ENCODE results near the gene FAM193A. TPM values are rescaled to one million over a fixed set of nuclear protein-coding genes. Genes with fewer than 3 reads are reported as not detected.

Gene FAM193A, protein sequence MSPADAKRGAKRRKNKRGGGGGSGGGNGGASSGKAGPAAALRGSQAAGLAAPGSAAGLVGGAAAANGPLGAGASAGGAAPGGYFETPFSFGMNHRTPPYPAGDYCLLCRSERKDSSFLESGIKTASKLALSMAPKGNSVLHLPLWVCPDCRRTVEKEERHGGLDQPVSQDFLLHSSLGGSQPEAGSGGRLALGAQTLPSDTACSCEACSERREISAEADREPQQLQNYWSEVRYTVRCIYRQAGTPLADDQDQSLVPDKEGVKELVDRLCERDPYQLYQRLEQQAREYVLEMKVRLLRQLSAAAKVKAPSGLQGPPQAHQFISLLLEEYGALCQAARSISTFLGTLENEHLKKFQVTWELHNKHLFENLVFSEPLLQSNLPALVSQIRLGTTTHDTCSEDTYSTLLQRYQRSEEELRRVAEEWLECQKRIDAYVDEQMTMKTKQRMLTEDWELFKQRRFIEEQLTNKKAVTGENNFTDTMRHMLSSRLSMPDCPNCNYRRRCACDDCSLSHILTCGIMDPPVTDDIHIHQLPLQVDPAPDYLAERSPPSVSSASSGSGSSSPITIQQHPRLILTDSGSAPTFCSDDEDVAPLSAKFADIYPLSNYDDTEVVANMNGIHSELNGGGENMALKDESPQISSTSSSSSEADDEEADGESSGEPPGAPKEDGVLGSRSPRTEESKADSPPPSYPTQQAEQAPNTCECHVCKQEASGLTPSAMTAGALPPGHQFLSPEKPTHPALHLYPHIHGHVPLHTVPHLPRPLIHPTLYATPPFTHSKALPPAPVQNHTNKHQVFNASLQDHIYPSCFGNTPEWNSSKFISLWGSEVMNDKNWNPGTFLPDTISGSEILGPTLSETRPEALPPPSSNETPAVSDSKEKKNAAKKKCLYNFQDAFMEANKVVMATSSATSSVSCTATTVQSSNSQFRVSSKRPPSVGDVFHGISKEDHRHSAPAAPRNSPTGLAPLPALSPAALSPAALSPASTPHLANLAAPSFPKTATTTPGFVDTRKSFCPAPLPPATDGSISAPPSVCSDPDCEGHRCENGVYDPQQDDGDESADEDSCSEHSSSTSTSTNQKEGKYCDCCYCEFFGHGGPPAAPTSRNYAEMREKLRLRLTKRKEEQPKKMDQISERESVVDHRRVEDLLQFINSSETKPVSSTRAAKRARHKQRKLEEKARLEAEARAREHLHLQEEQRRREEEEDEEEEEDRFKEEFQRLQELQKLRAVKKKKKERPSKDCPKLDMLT (N-terminal part only)
- 35.5 and 38.2 TPM in 2 replicates for total RNA-seq (2021)
- percentile 86 among the genes with signal in this experiment for Bru-seq, nascent RNA
- BruChase-seq, experiment 1, labeled RNA remaining after a 2-hour chase, result percentile 80 among the genes with signal in this experiment
- percentile 88 among the genes with signal in this experiment for BruChase-seq, experiment 2, labeled RNA remaining after a 6-hour chase
- long read RNA-seq, full-length matches to known transcripts, result 11 of 32 reads
- long read RNA-seq, partial matches to known transcripts, result 10 of 32 reads
- long read RNA-seq, other reads (novel, unspliced or antisense), result 11 of 32 reads

DNA sequence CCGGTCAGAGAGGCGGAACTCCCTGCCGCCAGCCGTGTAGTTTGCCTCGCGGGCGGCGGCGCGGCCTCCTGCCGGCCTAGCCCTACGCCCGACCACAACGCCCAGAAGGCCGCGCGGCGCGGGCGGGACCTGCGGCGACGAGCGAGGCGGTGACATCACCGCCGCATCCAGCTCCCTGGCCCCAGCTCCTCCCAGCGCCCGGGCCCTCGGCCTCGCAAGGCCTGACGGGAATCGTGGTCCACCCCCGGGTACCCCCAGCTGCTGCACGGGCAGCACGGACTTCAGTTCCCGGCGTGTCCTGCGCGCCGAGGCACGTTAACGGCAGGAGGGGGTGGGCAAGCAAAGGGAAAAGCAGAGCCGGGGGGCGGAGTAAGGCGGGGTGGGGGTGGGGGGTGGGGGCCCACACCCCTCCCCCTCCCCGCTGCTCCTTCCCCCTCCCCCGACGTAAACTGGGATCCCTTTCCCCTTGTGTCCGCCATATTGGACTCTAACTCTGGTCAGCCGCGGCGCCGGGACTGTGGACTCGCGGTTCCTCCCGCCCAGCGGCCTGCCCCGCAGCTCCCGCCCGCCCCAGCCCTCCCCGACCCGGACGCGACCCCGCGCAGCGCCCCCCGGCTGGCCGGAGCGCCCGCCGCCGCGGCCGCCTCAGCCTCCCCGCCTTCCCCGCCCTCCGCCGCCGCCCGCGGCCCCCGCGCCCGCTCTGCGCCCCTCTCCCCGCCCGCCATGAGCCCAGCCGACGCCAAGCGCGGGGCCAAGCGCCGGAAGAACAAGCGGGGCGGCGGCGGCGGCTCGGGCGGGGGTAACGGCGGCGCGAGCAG is at the start of gene FAM193A:
Gene FAM193A, plus strand, starts transcription at position 455 of the 818 bp plus-strand sequence. Its CDS starts 269 bp downstream, at position 724.
- H3K27me3 ChIP-seq (replicated peaks; ENCODE audit: insufficient read depth, low read depth, low read length, poor library complexity), result no peaks in the 10 kb centered on the region
- intact Hi-C loops (cut with micrococcal nuclease; ENCODE audit: unreplicated experiment), result no loop called here
- no peaks in the 10 kb centered on the region for H3K4me1 ChIP-seq (ENCODE audit: insufficient read depth, low read length, poor library complexity, severe bottlenecking)
- H3K9me3 ChIP-seq (ENCODE audit: low read depth, low read length, poor library complexity, severe bottlenecking), result no peaks in the 10 kb centered on the region
- TF ChIP-seq, protein P1, sequence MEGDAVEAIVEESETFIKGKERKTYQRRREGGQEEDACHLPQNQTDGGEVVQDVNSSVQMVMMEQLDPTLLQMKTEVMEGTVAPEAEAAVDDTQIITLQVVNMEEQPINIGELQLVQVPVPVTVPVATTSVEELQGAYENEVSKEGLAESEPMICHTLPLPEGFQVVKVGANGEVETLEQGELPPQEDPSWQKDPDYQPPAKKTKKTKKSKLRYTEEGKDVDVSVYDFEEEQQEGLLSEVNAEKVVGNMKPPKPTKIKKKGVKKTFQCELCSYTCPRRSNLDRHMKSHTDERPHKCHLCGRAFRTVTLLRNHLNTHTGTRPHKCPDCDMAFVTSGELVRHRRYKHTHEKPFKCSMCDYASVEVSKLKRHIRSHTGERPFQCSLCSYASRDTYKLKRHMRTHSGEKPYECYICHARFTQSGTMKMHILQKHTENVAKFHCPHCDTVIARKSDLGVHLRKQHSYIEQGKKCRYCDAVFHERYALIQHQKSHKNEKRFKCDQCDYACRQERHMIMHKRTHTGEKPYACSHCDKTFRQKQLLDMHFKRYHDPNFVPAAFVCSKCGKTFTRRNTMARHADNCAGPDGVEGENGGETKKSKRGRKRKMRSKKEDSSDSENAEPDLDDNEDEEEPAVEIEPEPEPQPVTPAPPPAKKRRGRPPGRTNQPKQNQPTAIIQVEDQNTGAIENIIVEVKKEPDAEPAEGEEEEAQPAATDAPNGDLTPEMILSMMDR (conservative IDR thresholded peaks at IDR 0.05; ENCODE audit: low read depth, low read length), result no peak
- TF ChIP-seq EZH2 (IDR thresholded peaks at IDR 0.05; ENCODE audit: borderline replicate concordance, low read depth, low read length, poor library complexity, severe bottlenecking), result no peak
- ChIA-PET POLR2A (ENCODE audit: low non-redundant PET) (interaction anchor here (0.6 kb wide), 1 partner anchor 62 kb away, joined by 3 read pairs; no protein-coding TSS in a partner anchor), CTCF (interaction anchor here (0.6 kb wide), 1 partner anchor 12 kb away, joined by 7 read pairs; no protein-coding TSS in a partner anchor)
- H3K4me3 ChIP-seq (ENCODE audit: low read depth, low read length, poor library complexity, severe bottlenecking), result peak within 1 kb of the TSS; percentile 96
- DNase-seq (ENCODE audit: low spot score), result peak; percentile 100
- BruUV-seq (replicated peaks), result no TSS peak
- peak within 1 kb of the TSS; percentile 96 for H3K27ac ChIP-seq (ENCODE audit: low read depth, low read length, poor library complexity, severe bottlenecking)
- peaks cover 3% of the 10 kb centered on the region for H3K36me3 ChIP-seq (ENCODE audit: insufficient read depth, low read length, poor library complexity, severe bottlenecking)

DNA sequence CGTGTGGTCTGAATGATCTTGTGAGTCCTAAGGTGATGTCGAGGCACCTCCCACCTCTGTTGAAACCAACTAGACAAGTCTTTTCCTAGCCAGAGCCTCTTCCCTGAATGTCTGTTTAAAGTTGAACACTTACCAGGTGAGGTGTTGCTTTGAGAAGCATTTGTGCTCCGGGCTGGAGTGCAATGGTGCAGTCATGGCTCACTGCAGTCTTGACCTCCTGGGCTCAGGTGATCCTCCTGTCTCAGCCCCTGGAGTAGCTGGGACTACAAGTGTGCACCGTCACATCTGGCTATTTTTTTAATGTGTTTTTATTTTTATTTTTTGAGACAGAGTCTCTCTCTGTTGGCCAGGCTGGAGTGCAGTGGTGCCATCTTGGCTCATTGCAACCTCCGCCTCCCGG is 49.5 kb upstream of the FAM193A start:
- TF ChIP-seq, protein P1 (conservative IDR thresholded peaks at IDR 0.05; ENCODE audit: low read depth, low read length), result no peak
- TF ChIP-seq EZH2 (IDR thresholded peaks at IDR 0.05; ENCODE audit: borderline replicate concordance, low read depth, low read length, poor library complexity, severe bottlenecking), result no peak
- DNase-seq (ENCODE audit: low spot score), result no peak
- CTCF ChIA-PET, result no interaction called here
- Histone ChIP-seq H3K9me3 (ENCODE audit: low read depth, low read length, poor library complexity, severe bottlenecking) (no peaks in the 10 kb centered on the region), H3K27ac (ENCODE audit: low read depth, low read length, poor library complexity, severe bottlenecking) (no peak overlapping the region), H3K4me3 (ENCODE audit: low read depth, low read length, poor library complexity, severe bottlenecking) (no peak overlapping the region), H3K4me1 (ENCODE audit: insufficient read depth, low read length, poor library complexity, severe bottlenecking) (peaks cover 40% of the 10 kb centered on the region), H3K27me3 (replicated peaks; ENCODE audit: insufficient read depth, low read depth, low read length, poor library complexity) (no peaks in the 10 kb centered on the region), H3K36me3 (ENCODE audit: insufficient read depth, low read length, poor library complexity, severe bottlenecking) (peaks cover 21% of the 10 kb centered on the region)
- POLR2A ChIA-PET (ENCODE audit: low non-redundant PET), result no interaction called here
- intact Hi-C loops (cut with micrococcal nuclease; ENCODE audit: unreplicated experiment), result no loop called here
- BruUV-seq (replicated peaks), result no TSS peak
